Suprapubic skin (tissue), 4 donors: ENCODE data around the gene CCT7.
A peak's percentile ranks its signal among the peaks of the same experiment; 100 is the strongest.

Source experiments
- EP300 ChIP-seq: sonication (generic); formaldehyde crosslinking; IDR thresholded peaks from one replicate; pipeline ENCODE4 v1.6.1; 2017; ENCODE audit warnings: antibody characterized with exemption
- POLR2A ChIP-seq, 2 donors: fragments of 450-650 bp; IDR thresholded peaks; one replicate each; pipeline ENCODE4 v1.6.1; 2017; ENCODE audit warnings: antibody characterized with exemption in 2 of 2, mild to moderate bottlenecking in 2 of 2, moderate library complexity in 2 of 2
- POLR2AphosphoS5 ChIP-seq, 3 donors: sonication (generic); formaldehyde crosslinking; IDR thresholded peaks; one replicate each; pipeline ENCODE4 v1.6.1; 2017; ENCODE audit warnings: antibody characterized with exemption in 3 of 3
- TF ChIP-seq, protein P1 (sequence below), 2 donors: fragments of 200-600 bp in 1 of 2; fragments of 450-650 bp in 1 of 2; sonication (generic) in 1 of 2; IDR thresholded peaks; one replicate each; pipeline ENCODE4 v1.5.1; 2016 to 2019; ENCODE audit warnings: antibody characterized with exemption in 2 of 2, mild to moderate bottlenecking in 1 of 2, moderate library complexity in 1 of 2

DNA sequence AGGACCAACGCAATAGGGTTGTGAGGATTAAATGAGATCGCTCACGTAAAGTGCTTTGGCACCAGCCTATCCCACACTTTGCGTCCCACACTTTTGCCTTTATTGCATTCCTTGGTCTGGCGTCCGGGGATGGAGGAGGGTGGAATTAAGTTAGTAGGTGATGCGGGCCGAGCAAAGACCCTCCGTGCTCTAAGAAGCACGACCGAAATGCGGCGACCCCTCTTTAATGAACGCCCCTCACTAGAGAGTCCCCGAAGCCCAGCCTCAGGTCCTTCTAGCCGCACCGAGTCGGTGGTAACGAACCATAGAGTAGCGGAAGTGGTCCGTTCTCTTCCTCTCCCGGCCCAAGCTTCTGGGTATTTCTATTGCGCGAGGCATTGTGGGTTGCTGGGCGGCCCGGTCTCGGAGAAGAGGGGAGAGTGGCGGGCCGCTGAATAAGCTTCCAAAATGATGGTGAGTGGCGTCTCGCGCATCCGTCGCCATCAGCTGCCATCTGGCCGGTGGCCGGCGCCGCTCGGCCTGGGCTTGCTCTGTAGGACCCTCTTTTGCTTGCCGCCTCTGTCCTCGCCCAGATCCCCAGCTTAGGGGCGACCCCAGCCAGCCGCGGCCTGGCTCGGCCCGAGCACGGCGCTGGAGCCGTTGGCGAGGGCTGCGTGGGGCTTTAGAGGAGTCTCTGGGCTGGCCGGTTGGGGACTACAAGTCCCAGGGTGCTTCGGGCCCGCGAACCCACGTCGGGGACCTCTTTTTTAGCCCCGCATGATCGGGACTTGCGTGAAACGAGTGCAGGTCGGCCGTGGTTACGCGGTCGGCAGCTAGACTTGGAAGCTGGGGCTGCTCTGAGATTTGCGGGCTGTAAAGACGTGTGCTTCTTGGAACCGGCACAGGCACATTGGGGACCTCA lies at the start of gene CCT7:
- TF ChIP-seq POLR2A (IDR thresholded peaks at IDR 0.05): peak; percentile 23 to 77
- TF ChIP-seq, protein P1, sequence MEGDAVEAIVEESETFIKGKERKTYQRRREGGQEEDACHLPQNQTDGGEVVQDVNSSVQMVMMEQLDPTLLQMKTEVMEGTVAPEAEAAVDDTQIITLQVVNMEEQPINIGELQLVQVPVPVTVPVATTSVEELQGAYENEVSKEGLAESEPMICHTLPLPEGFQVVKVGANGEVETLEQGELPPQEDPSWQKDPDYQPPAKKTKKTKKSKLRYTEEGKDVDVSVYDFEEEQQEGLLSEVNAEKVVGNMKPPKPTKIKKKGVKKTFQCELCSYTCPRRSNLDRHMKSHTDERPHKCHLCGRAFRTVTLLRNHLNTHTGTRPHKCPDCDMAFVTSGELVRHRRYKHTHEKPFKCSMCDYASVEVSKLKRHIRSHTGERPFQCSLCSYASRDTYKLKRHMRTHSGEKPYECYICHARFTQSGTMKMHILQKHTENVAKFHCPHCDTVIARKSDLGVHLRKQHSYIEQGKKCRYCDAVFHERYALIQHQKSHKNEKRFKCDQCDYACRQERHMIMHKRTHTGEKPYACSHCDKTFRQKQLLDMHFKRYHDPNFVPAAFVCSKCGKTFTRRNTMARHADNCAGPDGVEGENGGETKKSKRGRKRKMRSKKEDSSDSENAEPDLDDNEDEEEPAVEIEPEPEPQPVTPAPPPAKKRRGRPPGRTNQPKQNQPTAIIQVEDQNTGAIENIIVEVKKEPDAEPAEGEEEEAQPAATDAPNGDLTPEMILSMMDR (IDR thresholded peaks at IDR 0.05): no peak
- TF ChIP-seq POLR2AphosphoS5 (IDR thresholded peaks at IDR 0.05): peak in 2 of 3 donors; percentile 38 to 65
- no peak for TF ChIP-seq EP300
